HepG2 (cell line): Measurements from ENCODE around the gene PRKAR1B. TPM values are rescaled to one million over a fixed set of nuclear protein-coding genes. Genes with fewer than 3 reads are reported as not detected.
A peak's percentile ranks its signal among the peaks of the same experiment; 100 is the strongest.

Source experiments
- ARID2 ChIP-seq: sonication (generic); formaldehyde crosslinking; IDR thresholded peaks from 2 replicates; pipeline ENCODE4 v1.8.1; 2022; ENCODE audit warnings: mild to moderate bottlenecking, missing genetic modification reagents, borderline replicate concordance
- HMGA1 ChIP-seq: sonication (generic); formaldehyde crosslinking; conservative IDR thresholded peaks from 2 replicates; pipeline ENCODE4 v1.4.0; 2020; ENCODE audit warnings: missing genetic modification reagents
- KLF11 ChIP-seq: IDR thresholded peaks from 2 replicates; pipeline ENCODE4 v1.6.1; 2016; ENCODE audit warnings: missing compliant biosample characterization
- MYPOP ChIP-seq: sonication (generic); formaldehyde crosslinking; IDR thresholded peaks from 2 replicates; pipeline ENCODE4 v1.8.1; 2023; ENCODE audit warnings: mild to moderate bottlenecking, moderate library complexity, missing genetic modification reagents
- PHF8 ChIP-seq: sonication (generic); formaldehyde crosslinking; IDR thresholded peaks from 2 replicates; pipeline ENCODE4 v1.5.0; 2020; ENCODE audit warnings: missing genetic modification reagents
- RARG ChIP-seq: sonication (generic); formaldehyde crosslinking; IDR thresholded peaks from 2 replicates; pipeline ENCODE4 v1.4.0; 2020; ENCODE audit warnings: low read depth, mild to moderate bottlenecking, missing genetic modification reagents
- ZBTB26 ChIP-seq: IDR thresholded peaks from 2 replicates; pipeline ENCODE4 v1.6.1; 2016; ENCODE audit warnings: missing compliant biosample characterization, missing genetic modification reagents, borderline replicate concordance
- ZBTB4 ChIP-seq: sonication (generic); formaldehyde crosslinking; IDR thresholded peaks from 2 replicates; pipeline ENCODE4 v1.4.0; 2020; ENCODE audit warnings: missing genetic modification reagents, mild to moderate bottlenecking, borderline replicate concordance
- ZNF101 ChIP-seq: sonication (generic); formaldehyde crosslinking; IDR thresholded peaks from 2 replicates; pipeline ENCODE4 v1.4.0; 2020; ENCODE audit warnings: mild to moderate bottlenecking, low read depth, missing genetic modification reagents, borderline replicate concordance
- ZNF230 ChIP-seq: sonication (generic); formaldehyde crosslinking; IDR thresholded peaks from 2 replicates; pipeline ENCODE4 v1.4.0; 2020; ENCODE audit warnings: mild to moderate bottlenecking, missing genetic modification reagents
- ZNF232 ChIP-seq: sonication (generic); formaldehyde crosslinking; IDR thresholded peaks from 2 replicates; pipeline ENCODE4 v1.4.0; 2020; ENCODE audit warnings: missing genetic modification reagents, borderline replicate concordance
- ZNF281 ChIP-seq: sonication (generic); formaldehyde crosslinking; IDR thresholded peaks from 2 replicates; pipeline ENCODE4 v1.4.0; 2020; ENCODE audit warnings: missing genetic modification reagents, borderline replicate concordance
- ZNF30 ChIP-seq: sonication (generic); formaldehyde crosslinking; IDR thresholded peaks from 2 replicates; pipeline ENCODE4 v1.5.0; 2020; ENCODE audit warnings: mild to moderate bottlenecking, missing genetic modification reagents
- ZNF343 ChIP-seq: sonication (generic); formaldehyde crosslinking; IDR thresholded peaks from 2 replicates; pipeline ENCODE4 v1.4.0; 2020; ENCODE audit warnings: mild to moderate bottlenecking, missing genetic modification reagents
- ZNF460 ChIP-seq: sonication (generic); formaldehyde crosslinking; IDR thresholded peaks from 2 replicates; pipeline ENCODE4 v1.5.1; 2020; ENCODE audit warnings: missing genetic modification reagents, mild to moderate bottlenecking, borderline replicate concordance
- ZNF552 ChIP-seq: sonication (generic); formaldehyde crosslinking; IDR thresholded peaks from 2 replicates; pipeline ENCODE4 v1.9.0; 2022; ENCODE audit warnings: missing genetic modification reagents, mild to moderate bottlenecking, borderline replicate concordance
- ZNF713 ChIP-seq: sonication (generic); formaldehyde crosslinking; IDR thresholded peaks from 2 replicates; pipeline ENCODE4 v1.4.0; 2020; ENCODE audit warnings: mild to moderate bottlenecking, missing genetic modification reagents
- ZNF781 ChIP-seq: sonication (generic); formaldehyde crosslinking; IDR thresholded peaks from 2 replicates; pipeline ENCODE4 v1.5.1; 2020; ENCODE audit warnings: borderline replicate concordance, mild to moderate bottlenecking, missing genetic modification reagents; ENCODE audit errors: not compliant biosample characterization
- polyA plus RNA-seq, 8 experiments: library from polyadenylated mRNA; depleted of rRNA in 3 of 8; stranded (reverse) in 7 of 8; unstranded in 1 of 8; fragments of >200 nt; fragmentation: Illumina TruSeq in 4 of 8; extraction: Trizol in 4 of 8; gene quantifications; 2 replicates each; pipeline versions ENCODE4 v1.2.1 to v1.2.3, GENCODE V29; 2011 to 2016; ENCODE audit warnings: low read depth in 4 of 8, missing spikeins in 1 of 8, mixed read lengths in 1 of 8; ENCODE audit not compliant: insufficient read depth in 1 of 8
- total RNA-seq, 5 experiments: library from RNA; depleted of rRNA; stranded (reverse); fragments of >200 nt; fragmentation: Illumina TruSeq; extraction: Trizol; gene quantifications; 2 replicates each; pipeline ENCODE4 v1.2.3, GENCODE V29; 2016; ENCODE audit warnings: low read depth in 1 of 5

PRKAR1B gene
- total and polyA plus RNA-seq, 2 of the 13 experiments (the other 11 are each of a cell fraction or from before 2014, with no cell fraction given), result 7.9 to 28.2 TPM

- TF ChIP-seq ZNF460 (no peak), ZNF281 (CRISPR knock-in tag) (0 out of 2 replicates have a peak, but pooled peaks have one; percentile 13), ARID2 (CRISPR knock-in tag) (no peak), ZNF713 (no peak), MYPOP (0 out of 2 replicates have a peak, but pooled peaks have one; percentile 60), KLF11 (CRISPR knock-in tag) (0 out of 2 replicates have a peak, but pooled peaks have one; percentile 40), ZNF230 (CRISPR knock-in tag) (no peak), RARG (CRISPR knock-in tag) (no peak), ZNF781 (no peak), ZNF101 (no peak), ZBTB4 (no peak), ZNF232 (CRISPR knock-in tag) (no peak), ZNF343 (no peak), ZBTB26 (CRISPR knock-in tag) (0 out of 2 replicates have a peak, but pooled peaks have one; percentile 9), ZNF30 (no peak), HMGA1 (no peak), ZNF552 (CRISPR knock-in tag) (no peak), PHF8 (CRISPR knock-in tag) (peak; percentile 46; the same call in 1 of the 2 replicates)
Measured at GRCh38 chr7:732094-732541, 5.0 kb upstream of the PRKAR1B start (continued).
